Colonic mucosa (tissue), 4 donors: Measurements from ENCODE around the gene PDSS1. TPM values are rescaled to one million over a fixed set of nuclear protein-coding genes. Genes with fewer than 3 reads are reported as not detected.
"Not testable (repeated sequence)": the region's sequence is repeated elsewhere in the genome, so short reads cannot be mapped to it uniquely, and the experiment has no call there.

Source experiments
- DNase-seq: peaks from one replicate; pipeline ENCODE4 v3.0.0-alpha.2; 2020
- H3K27ac ChIP-seq: fragments of 200-600 bp; one replicate; pipeline ENCODE4 v1.8.0; 2021
- H3K27me3 ChIP-seq: fragments of 200-600 bp; one replicate; pipeline ENCODE4 v1.8.0; 2021
- H3K36me3 ChIP-seq: fragments of 200-600 bp; one replicate; pipeline ENCODE4 v1.8.0; 2021
- H3K4me1 ChIP-seq: fragments of 200-600 bp; one replicate; pipeline ENCODE4 v1.8.0; 2021; ENCODE audit warnings: mild to moderate bottlenecking
- H3K4me3 ChIP-seq: fragments of 200-600 bp; one replicate; pipeline ENCODE4 v1.8.0; 2021
- H3K9ac ChIP-seq, 2 donors: one replicate each; pipeline ENCODE4 v1.7.0; 2013; ENCODE audit warnings: control low read depth in 2 of 2, low read depth in 2 of 2, low read length in 2 of 2
- H3K9me3 ChIP-seq: fragments of 200-600 bp; one replicate; pipeline ENCODE4 v1.8.0; 2021
- intact Hi-C: fragments of 100-400 bp; cut with DNase I; formaldehyde crosslinking; loops from one replicate; pipeline ENCODE4 v1.14.1; 2022
- total RNA-seq, 2 donors: library from RNA; stranded (reverse); fragmentation: NEBNext Ultra II Directional in 1 of 2; extraction: Animal tissue kit (Norgen Biotek cat#: 25700) in 1 of 2; gene quantifications; one replicate each; pipeline ENCODE4 v1.2.1, GENCODE V29; 2021
- TF ChIP-seq, protein P1 (sequence below): fragments of 200-600 bp; IDR thresholded peaks from one replicate; pipeline ENCODE4 v1.8.0; 2022; ENCODE audit warnings: antibody characterized with exemption, mild to moderate bottlenecking
- donor health status: healthy.
- donor health status: DM: no; HTN: no; CAD: no.
- donor health status: DM: no; HTN: no; CAD: no.

The PDSS1 gene
- total RNA-seq, 2 donors from 2014 or later = 20.6 to 35.5 TPM

DNA sequence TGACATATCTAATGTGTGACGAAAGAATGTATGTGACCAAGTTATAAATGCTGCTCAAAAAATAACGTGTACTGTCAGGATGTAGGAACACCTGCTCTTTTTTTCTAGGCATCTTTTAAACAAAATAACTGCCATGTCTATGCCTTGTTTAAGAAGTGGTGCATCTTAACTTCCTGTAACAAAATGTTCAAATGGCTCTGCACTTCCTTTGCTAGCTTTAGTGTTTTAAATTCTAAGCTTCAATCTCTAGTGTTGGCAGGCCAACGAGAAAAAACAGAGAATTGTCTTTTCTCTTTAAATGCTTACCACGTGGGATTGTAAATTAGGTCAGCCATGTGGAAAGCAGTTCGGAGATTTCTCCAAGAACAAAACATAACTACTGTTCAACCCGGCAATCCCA lies 14.6 kb upstream of the PDSS1 start:
- Histone ChIP-seq H3K27ac (no peak overlapping the region), H3K9ac (no peak overlapping the region), H3K4me1 (no peaks in the 10 kb centered on the region), H3K9me3 (no peaks in the 10 kb centered on the region), H3K27me3 (no peaks in the 10 kb centered on the region), H3K36me3 (no peaks in the 10 kb centered on the region), H3K4me3 (no peak overlapping the region)
- intact Hi-C loops = no loop called here
- no peak for DNase-seq
- TF ChIP-seq, protein P1, sequence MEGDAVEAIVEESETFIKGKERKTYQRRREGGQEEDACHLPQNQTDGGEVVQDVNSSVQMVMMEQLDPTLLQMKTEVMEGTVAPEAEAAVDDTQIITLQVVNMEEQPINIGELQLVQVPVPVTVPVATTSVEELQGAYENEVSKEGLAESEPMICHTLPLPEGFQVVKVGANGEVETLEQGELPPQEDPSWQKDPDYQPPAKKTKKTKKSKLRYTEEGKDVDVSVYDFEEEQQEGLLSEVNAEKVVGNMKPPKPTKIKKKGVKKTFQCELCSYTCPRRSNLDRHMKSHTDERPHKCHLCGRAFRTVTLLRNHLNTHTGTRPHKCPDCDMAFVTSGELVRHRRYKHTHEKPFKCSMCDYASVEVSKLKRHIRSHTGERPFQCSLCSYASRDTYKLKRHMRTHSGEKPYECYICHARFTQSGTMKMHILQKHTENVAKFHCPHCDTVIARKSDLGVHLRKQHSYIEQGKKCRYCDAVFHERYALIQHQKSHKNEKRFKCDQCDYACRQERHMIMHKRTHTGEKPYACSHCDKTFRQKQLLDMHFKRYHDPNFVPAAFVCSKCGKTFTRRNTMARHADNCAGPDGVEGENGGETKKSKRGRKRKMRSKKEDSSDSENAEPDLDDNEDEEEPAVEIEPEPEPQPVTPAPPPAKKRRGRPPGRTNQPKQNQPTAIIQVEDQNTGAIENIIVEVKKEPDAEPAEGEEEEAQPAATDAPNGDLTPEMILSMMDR = no peak

DNA sequence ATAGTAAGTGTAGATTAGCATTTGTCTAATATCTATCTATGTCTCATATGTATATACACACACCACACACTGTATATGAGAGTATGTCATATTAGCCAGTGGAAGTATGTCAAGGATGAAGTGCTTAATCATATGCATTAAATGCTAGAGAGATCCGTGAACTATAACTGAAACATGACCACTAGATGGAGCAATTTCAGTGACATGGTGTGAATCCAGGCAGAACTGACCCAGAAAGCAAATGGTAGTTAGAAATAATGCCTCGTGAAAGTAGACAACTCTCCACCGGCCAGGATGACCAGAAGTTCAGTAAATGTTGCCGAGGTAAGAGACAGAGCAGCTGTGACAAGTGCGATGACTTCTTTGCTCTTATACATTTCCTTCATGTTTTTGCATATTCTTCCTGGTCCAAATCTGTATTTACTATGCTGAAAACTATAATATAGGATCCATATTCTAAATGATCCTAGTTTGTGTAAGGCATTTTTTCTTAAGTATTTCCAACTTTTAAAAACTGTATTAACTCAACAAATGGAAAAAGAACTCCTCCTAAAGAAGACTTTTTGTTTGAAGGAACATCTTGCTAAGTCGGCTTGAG lies 12.7 kb upstream of the PDSS1 start:
- TF ChIP-seq, protein P1 = peak; percentile 22
- H3K9me3 ChIP-seq, DNase-seq, H3K36me3 ChIP-seq, H3K27ac ChIP-seq, H3K4me1 ChIP-seq, H3K27me3 ChIP-seq, intact Hi-C loops, H3K4me3 ChIP-seq, H3K9ac ChIP-seq: not testable (repeated sequence)

DNA sequence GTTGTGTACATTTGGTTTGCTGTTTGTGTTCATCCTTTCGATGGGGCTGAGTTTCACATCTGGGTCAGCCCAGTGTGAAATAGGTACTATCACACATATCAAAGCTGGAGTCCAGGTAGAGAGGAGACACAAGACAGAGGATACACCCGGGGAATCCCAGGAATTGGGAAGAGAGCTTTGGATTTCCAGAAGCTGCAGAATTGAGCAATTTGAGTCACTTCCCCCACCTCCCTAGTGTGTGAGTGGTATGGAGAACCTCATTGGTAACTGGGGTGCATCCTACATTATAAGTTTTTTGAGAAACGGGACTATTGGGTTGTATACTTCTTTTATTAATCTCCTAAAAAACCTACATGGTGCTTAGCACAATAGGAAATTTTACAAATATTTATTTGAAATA lies 12.1 kb upstream of the PDSS1 start:
- DNase-seq = no peak
- no peak overlapping the region for H3K9ac ChIP-seq
- TF ChIP-seq, protein P1 = no peak
- no peaks in the 10 kb centered on the region for H3K9me3 ChIP-seq
- H3K36me3 ChIP-seq = no peaks in the 10 kb centered on the region
- no peak overlapping the region for H3K4me3 ChIP-seq
- H3K27me3 ChIP-seq = no peaks in the 10 kb centered on the region
- no peak overlapping the region for H3K27ac ChIP-seq
- intact Hi-C loops = no loop called here
- no peaks in the 10 kb centered on the region for H3K4me1 ChIP-seq

DNA sequence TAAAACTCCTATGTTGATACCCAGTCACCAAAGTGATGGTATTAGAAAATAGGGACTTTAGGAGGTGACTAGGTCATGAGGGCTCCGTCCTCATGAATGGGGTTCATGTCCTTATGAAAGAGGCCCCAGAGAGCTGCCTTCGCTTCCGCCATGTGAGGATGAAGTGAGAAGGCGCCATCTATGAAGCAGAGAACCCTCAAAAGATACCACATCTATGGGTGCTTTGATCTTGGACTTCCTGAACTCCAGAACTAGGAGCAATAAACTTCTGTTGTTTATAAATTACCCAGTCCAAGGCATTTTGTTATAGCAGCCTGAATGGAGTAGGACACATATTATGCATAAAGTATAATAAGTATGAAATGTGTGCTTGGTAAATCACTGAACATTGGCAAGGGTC lies 8.1 kb upstream of the PDSS1 start:
- Histone ChIP-seq H3K27me3 (no peaks in the 10 kb centered on the region), H3K9me3 (no peaks in the 10 kb centered on the region), H3K4me1 (no peaks in the 10 kb centered on the region), H3K36me3 (no peaks in the 10 kb centered on the region), H3K27ac (no peak overlapping the region), H3K4me3 (no peak overlapping the region), H3K9ac (no peak overlapping the region)
- intact Hi-C loops = no loop called here
- TF ChIP-seq, protein P1 = no peak
- DNase-seq = no peak

DNA sequence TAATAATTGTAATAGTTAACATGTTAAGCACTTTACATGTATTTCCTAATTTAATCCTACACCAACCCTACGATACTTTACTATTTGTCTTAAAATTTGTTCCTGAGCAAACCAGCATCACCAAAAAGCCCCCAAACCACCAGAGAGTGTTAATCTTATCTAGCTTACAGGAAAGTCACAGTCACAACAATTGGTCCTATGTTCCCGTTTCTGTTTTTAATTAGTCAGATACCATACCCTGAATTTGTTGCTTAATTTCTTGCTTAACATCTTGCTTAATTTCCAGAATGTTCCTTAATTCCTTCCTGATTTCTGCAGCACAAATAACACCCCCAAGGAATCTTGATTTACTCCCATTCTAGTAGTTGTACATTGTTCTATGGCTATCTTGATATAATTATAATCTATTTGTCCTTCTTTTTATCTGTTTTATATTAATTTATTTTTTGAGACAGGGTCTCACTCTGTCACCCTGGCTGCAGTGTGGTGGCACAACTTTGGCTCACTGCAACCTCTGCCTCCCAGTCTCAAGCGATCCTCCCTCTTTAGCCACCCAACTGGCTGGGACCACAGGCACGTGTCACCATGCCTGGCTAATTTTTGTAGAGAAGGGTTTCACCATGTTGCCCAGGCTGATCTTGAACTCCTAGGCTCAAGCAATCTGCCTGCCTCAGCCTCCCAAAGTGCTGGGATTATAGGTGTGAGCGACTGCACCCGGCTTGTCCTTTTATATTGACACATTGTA lies 6.6 kb upstream of the PDSS1 start:
- Histone ChIP-seq H3K9me3 (no peaks in the 10 kb centered on the region), H3K4me1 (no peaks in the 10 kb centered on the region), H3K36me3 (no peaks in the 10 kb centered on the region), H3K9ac (no peak overlapping the region), H3K4me3 (no peak overlapping the region), H3K27me3 (no peaks in the 10 kb centered on the region), H3K27ac (no peak overlapping the region)
- TF ChIP-seq, protein P1 = no peak
- no peak for DNase-seq
- intact Hi-C loops = no loop called here

DNA sequence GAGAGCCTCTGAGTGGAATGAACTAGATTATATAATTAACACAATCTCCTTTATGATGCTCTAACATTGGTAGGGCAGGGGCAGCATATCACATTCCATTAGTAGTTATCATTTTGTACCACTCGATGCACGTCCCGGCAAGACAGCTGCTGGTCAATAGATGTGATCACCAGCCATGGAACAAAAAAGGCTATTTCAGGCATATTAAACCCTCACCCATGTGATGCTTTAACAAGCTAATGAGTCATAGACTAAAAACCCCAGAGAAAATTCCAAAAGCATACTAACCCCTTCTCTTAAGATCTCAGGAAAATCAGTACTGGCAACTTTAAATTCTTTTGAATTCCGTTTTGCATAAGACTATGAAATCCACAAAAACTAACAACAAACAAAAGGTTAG lies 3.0 kb upstream of the PDSS1 start:
- intact Hi-C loops, H3K4me3 ChIP-seq, H3K36me3 ChIP-seq, H3K9me3 ChIP-seq, H3K27ac ChIP-seq, H3K9ac ChIP-seq, H3K27me3 ChIP-seq, H3K4me1 ChIP-seq, DNase-seq: not testable (repeated sequence)
